Right forelimb (tissue), 1 donor: ENCODE data around the gene PTGR1.
"Not testable (repeated sequence)": the region's sequence is repeated elsewhere in the genome, so short reads cannot be mapped to it uniquely, and the experiment has no call there.

Experiments
- DNase-seq: peaks from one replicate; pipeline ENCODE4 v3.0.0-alpha.2; 2018

The PTGR1 gene

DNA sequence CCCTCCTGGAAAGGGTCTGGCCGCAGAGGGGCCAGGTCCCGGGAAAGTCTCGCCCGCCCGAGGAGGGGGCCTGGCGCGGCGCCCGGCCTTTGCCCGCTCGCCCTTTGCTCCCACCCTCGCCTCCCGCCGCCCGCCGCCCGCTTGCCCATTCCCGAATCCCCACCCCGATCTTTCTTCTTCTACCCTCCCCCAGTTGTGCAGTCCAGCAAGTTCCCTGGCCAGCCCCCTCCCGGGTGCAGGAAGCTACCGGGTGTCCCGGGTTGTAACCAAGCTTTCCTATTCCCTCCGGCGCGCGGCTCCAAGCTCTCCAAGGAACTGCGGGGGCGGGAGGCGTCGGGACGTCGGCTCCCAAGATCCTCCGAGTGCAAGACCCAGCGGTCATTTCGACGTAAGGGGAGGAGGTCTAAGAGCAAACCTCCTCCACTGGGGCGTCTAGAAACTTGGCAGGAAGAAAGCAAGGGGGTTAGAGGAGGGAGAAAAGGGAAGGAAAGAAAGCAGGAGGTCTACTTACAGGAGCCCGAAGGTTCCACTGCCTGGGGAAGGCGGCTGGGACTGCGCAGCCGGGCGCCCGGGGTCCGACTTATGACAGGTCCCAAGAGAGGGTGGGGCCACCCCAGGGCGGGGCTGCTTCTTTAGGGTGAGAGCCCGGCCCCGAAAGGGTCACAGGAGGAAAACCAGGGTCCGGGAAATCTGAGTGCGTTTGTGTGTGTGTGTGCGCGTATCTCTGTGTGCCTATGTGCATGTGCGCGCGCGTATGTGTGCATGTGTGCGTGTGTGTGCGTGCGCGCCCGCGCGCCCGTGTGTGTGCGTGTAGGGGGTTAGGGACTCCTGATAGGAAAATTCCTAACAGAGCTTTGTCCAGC lies at the start of gene PTGR1:
Gene PTGR1 (minus strand): TSS at position 556 of the 863 bp plus-strand sequence. CDS start 2,225 bp downstream, outside the sequence.
- DNase-seq = peak; percentile 87

GRCh38 chr9:111649016-111649415 lies 49.6 kb upstream of the PTGR1 start:
- no peak for DNase-seq

DNA sequence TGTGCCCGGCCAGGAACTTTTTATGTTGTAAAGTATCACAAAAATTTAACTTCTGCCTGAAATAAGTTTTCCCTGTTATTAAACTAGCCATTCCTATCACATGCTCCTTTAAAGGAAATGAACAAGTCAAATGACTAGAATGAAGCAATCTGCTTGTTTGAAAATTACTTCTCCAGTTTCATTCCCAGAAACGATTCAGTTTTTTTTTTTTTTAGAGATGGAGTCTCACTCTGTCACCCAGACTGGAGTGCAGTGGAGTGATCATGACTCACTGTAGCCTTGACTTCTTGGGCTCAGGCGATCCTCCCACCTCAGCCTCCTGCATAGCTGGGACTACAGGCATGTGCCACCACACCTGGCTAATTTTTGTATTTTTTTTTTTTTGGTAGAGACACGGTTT lies 48.6 kb upstream of the PTGR1 start:
- no peak for DNase-seq

- no peak for DNase-seq
Observed at GRCh38 chr9:111646417-111646816, 47.0 kb upstream of the PTGR1 start.

DNA sequence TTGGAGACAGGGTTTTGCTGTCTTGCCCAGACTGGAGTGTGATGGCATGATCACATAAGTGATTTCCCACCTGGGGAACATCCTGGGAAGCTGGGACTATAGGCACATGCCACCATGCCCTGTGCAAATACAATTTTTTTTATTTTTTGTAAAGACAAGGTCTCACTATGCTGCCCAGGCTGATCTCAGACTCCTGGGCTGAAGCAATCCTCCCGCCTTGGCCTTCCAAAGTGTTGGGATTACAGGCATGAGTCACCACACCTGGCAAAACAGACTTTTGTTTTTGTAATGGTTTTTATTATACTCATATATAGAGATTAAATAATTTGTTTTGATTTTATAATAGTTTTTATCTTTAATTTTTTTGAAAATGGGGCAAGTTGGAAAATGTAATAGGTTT lies 46.4 kb upstream of the PTGR1 start:
- no peak for DNase-seq

- DNase-seq = no peak
Observed at GRCh38 chr9:111644195-111644772, 44.8 kb upstream of the PTGR1 start.

GRCh38 chr9:111637421-111637950 lies 38.0 kb upstream of the PTGR1 start:
- DNase-seq = no peak

DNA sequence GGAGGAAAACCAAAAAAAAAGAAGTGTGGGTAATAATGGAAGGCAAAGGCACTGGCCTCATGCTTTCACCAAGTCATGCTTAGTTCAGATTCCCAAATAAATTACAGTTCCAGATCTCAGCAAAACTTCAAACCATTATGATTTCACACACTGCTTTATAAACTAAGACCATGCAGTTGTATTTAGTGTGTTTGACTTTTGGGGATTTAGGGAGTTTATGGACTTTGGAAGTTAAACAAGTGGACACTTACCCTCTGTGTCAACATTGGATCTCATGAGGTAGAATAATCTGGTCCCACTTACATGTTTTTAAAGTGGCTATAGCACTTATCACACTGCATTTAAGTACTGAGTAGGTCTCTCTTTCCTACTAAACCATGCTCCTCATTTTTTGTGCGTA lies 35.4 kb upstream of the PTGR1 start:
- DNase-seq = no peak

GRCh38 chr9:111633389-111633736 lies 33.9 kb upstream of the PTGR1 start:
- DNase-seq = no peak

DNA sequence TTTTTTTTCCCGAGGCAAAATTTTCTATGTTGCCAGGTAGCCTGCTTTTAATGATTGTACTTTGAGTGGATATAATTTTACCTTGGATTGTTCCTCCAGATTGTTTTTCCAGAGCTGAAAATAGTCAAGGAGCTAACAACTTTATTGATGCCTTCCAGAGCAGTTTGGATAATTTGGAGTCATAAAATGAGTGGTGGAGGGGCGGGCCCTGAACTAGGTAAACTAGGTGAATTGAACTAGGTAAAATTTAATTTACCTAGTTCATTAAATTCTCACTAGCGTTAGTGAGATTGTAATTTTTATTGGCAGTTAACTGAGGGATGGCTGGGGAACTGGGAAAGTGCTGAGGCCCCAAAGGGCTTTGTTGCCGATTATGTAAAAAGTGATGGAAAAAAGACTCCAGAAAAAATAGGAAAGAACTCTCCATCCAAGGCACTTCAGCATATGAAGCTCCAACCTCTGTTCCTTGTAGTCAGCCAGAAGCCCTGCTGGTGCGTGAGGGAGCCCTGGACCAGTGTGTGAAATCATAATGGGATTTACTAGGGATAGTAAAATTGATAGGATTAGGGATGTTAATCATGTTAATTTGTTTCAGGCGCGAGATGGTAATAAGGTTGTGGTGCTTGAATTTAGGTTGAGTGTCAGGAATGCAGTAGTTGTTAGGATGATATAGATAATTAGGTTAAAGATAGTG lies 33.4 kb upstream of the PTGR1 start:
- DNase-seq = no peak

DNA sequence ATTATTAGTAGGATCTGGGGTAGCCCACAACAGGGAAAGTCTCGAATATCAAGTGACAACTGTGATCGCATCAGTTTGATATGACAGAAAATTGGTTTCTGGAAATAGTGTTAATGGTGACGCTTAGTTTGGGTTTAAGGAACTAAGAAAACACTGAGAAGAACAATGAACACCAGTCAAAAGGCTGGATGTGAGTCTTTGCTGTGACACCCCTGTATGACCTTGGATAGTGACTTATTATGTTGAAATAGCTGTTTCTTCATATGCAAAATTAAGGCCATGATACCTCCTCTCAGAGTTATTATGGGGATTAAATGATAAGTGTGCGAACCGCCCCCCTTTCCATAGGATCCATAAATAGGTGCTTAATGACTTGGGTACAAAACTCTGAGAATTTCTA lies 32.6 kb upstream of the PTGR1 start:
- no peak for DNase-seq

GRCh38 chr9:111631214-111631971 lies 31.9 kb upstream of the PTGR1 start, which contains the start of gene DNAJC25:
TSS of gene DNAJC25 (plus strand) at chr9:111631334. CDS start at chr9:111631408, 74 bp downstream.
- DNase-seq = peak; percentile 96

- no peak for DNase-seq
Observed at GRCh38 chr9:111630964-111631213, 31.4 kb upstream of the PTGR1 start.

- no peak for DNase-seq
Observed at GRCh38 chr9:111630182-111630963, 30.9 kb upstream of the PTGR1 start.

GRCh38 chr9:111628411-111628810 lies 29.0 kb upstream of the PTGR1 start:
- no peak for DNase-seq

GRCh38 chr9:111627260-111627963 lies 28.0 kb upstream of the PTGR1 start:
- no peak for DNase-seq

DNA sequence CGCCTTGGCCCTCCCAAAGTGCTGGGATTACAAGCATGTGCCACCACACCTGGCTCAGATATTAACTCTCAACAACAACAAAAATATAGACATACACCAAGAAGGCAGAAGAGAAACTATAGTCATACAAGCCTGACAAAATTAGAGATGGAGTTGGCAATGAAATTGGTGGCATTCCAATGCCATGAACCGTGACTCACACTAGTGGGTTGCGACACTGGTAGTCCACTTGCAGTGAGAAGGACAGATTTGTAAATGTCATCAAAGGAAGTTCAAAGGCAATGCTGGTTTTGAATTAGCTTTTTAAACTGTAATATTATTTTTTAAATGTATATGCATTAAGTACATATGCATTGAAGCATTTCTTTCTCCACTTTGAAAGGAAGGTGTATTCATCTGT lies 23.2 kb upstream of the PTGR1 start:
- no peak for DNase-seq

DNA sequence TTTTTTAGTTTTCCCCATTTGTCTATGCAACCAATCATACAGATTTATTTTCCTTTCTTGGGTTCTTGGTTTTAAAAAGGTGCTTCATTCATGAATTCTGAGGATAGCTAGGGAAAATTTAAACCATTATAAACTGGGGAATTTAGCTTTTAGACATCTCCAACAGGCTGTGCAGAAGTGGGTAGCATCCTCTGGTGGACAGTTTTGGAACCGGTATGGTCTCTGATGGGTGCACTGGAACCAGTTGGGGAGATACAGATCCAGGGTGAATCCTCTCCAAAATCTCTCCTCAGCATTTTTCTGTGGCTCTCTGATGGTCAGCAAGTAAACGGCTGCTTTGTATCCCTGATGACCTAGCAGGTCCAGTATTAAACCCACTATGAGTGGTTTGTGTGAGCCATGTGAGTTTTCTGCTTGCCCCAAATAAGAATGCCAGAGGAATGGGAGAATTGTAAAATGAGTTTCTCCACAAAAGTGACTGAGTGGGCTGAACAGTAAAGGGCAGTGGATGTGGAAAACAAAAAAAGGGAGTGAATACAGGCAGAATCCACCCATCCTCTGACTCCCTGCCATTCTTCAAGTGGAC lies 22.5 kb upstream of the PTGR1 start:
- DNase-seq = no peak

DNA sequence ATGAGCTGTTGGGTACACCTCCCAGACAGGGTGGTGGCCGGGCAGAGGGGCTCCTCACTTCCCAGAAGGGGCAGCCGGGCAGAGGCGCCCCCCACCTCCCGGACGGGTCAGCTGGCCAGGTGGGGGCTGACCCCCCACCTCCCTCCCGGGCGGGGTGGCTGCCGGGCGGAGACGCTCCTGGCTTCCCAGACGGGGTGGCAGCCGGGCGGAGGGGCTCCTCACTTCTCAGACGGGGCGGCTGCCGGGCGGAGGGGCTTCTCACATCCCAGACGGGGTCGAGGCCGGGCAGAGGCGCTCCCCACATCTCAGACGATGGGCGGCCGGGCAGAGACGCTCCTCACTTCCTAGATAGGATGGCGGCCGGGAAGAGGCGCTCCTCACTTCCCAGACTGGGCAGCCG lies 17.9 kb upstream of the PTGR1 start:
- DNase-seq = not testable (repeated sequence)

DNA sequence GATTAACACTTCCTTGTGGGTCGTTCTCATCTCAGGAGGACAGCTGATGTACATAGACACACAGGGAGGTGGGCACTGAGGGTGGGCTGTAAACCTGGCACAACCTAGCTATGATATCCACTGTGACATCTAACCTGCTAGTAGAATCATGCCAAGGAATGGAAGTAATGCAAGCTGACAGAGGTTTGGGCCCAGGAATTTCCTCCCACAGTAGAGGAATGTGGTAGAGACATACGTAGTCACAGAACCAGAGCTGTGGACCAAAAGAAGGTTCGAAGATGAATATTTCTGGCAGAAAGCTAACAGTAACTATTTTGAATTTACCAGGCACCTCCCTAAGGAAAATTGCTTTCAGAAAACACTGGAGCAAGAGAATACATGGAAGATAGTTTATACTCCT lies 16.5 kb upstream of the PTGR1 start:
- DNase-seq = no peak

- no peak for DNase-seq
Observed at GRCh38 chr9:111613436-111614040, 14.1 kb upstream of the PTGR1 start.
